GM23338 (cell line): Measurements from ENCODE around the gene PRKCQ.

Experiments used
- CTCF ChIP-seq, 2 experiments: fragments of 200-600 bp in 1 of 2; sonication (generic) in 1 of 2; conservative IDR thresholded peaks; 2 replicates each; pipeline versions ENCODE4 v1.5.1 to v1.6.1; 2016 to 2017; ENCODE audit warnings: antibody characterized with exemption in 2 of 2, low read depth in 2 of 2, mild to moderate bottlenecking in 2 of 2, moderate library complexity in 1 of 2
- ETS1 ChIP-seq: IDR thresholded peaks from 2 replicates; pipeline ENCODE4 v1.6.1; 2016; ENCODE audit warnings: antibody characterized with exemption
- EZH2 ChIP-seq: fragments of 200-600 bp; sonication (generic); IDR thresholded peaks from one replicate; pipeline ENCODE4 v1.8.0; 2017; ENCODE audit warnings: antibody characterized with exemption, mild to moderate bottlenecking, low read depth; ENCODE audit not compliant: unreplicated experiment
- ZNF462 ChIP-seq: fragments of 250-450 bp; sonication (Bioruptor Pico); IDR thresholded peaks from 2 replicates; pipeline ENCODE4 v1.5.0; 2020; ENCODE audit warnings: mild to moderate bottlenecking, moderate library complexity

- TF ChIP-seq CTCF (conservative IDR thresholded peaks at IDR 0.05; ENCODE audit: low read depth in 2 of 2) (no peak), ETS1 (no peak), EZH2 (no peak), ZNF462 (CRISPR knock-in tag) (no peak)
Observed at GRCh38 chr10:6564367-6564766, 15.7 kb downstream of the PRKCQ start.
